Neutrophil (primary cell): ENCODE measurements around the gene SIGLEC11.

Source experiments
- H3K27ac ChIP-seq: fragments of 200-600 bp; sonication (generic); 2 replicates; pipeline ENCODE4 v1.5.1; 2016; ENCODE audit warnings: mild to moderate bottlenecking, moderate library complexity
- H3K27me3 ChIP-seq: fragments of 200-600 bp; sonication (generic); 2 replicates; pipeline ENCODE4 v1.6.0; 2016; ENCODE audit warnings: mild to moderate bottlenecking
- H3K36me3 ChIP-seq: fragments of 200-600 bp; sonication (generic); 2 replicates; pipeline ENCODE4 v1.5.1; 2017
- H3K4me1 ChIP-seq, 2 experiments: fragments of 200-600 bp in 1 of 2; sonication (generic) in 1 of 2; 1 replicate in 1 of 2; 2 replicates in 1 of 2; pipeline versions ENCODE4 v1.5.1 to v1.6.1; 2013 to 2016; ENCODE audit warnings: low read depth in 1 of 2, low read length in 1 of 2, mild to moderate bottlenecking in 1 of 2, moderate library complexity in 1 of 2; ENCODE audit not compliant: control insufficient read depth in 1 of 2, insufficient read depth in 1 of 2
- H3K4me3 ChIP-seq, 2 experiments: fragments of 200-600 bp in 1 of 2; sonication (generic) in 1 of 2; 1 replicate in 1 of 2; 2 replicates in 1 of 2; pipeline ENCODE4 v1.5.1; 2013 to 2016; ENCODE audit warnings: low read depth in 1 of 2, low read length in 1 of 2, mild to moderate bottlenecking in 1 of 2, moderate library complexity in 1 of 2
- H3K9me3 ChIP-seq: fragments of 200-600 bp; sonication (generic); 2 replicates; pipeline ENCODE4 v1.5.1; 2016
- TF ChIP-seq, protein P1 (sequence below): fragments of 200-600 bp; sonication (generic); IDR thresholded peaks from 2 replicates; pipeline ENCODE4 v1.5.1; 2016; ENCODE audit warnings: antibody characterized with exemption

Gene SIGLEC11

GRCh38 chr19:49952906-49953305, 8.1 kb downstream of the SIGLEC11 start:
- H3K4me3 ChIP-seq: no peak overlapping the region
- no peaks in the 10 kb centered on the region for H3K9me3 ChIP-seq
- TF ChIP-seq, protein P1, sequence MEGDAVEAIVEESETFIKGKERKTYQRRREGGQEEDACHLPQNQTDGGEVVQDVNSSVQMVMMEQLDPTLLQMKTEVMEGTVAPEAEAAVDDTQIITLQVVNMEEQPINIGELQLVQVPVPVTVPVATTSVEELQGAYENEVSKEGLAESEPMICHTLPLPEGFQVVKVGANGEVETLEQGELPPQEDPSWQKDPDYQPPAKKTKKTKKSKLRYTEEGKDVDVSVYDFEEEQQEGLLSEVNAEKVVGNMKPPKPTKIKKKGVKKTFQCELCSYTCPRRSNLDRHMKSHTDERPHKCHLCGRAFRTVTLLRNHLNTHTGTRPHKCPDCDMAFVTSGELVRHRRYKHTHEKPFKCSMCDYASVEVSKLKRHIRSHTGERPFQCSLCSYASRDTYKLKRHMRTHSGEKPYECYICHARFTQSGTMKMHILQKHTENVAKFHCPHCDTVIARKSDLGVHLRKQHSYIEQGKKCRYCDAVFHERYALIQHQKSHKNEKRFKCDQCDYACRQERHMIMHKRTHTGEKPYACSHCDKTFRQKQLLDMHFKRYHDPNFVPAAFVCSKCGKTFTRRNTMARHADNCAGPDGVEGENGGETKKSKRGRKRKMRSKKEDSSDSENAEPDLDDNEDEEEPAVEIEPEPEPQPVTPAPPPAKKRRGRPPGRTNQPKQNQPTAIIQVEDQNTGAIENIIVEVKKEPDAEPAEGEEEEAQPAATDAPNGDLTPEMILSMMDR: no peak
- no peaks in the 10 kb centered on the region for H3K27me3 ChIP-seq
- peaks cover 20 to 21% of the 10 kb centered on the region in 2 experiments for H3K4me1 ChIP-seq
- H3K36me3 ChIP-seq: no peaks in the 10 kb centered on the region
- H3K27ac ChIP-seq: peak overlapping the region; percentile 6

DNA sequence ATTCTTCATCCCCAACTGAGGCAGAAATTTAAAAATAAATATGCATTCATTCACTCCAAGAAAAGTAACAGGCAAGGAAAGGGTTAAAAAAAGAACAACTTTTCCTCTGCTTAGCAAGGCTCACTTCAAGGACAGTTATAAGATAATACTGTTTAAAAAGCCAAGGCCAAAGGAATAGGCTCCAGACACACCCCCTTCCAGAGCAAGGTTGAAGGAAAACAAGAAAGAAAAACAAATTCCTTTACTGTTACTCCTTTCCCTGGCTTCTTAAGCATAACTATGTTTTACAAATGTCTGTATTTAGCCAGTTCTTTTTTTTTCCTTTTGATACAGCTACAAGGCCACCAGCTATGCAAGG, 8.5 kb downstream of the SIGLEC11 start:
- Histone ChIP-seq H3K27ac (no peak overlapping the region), H3K4me3 (no peak overlapping the region), H3K9me3 (no peaks in the 10 kb centered on the region), H3K4me1 (peaks cover 20 to 21% of the 10 kb centered on the region in 2 experiments), H3K27me3 (no peaks in the 10 kb centered on the region), H3K36me3 (no peaks in the 10 kb centered on the region)
- TF ChIP-seq, protein P1: no peak

GRCh38 chr19:49951806-49952478, 9.0 kb downstream of the SIGLEC11 start:
- TF ChIP-seq, protein P1: no peak
- Histone ChIP-seq H3K27me3 (no peaks in the 10 kb centered on the region), H3K36me3 (no peaks in the 10 kb centered on the region), H3K4me3 (no peak overlapping the region), H3K9me3 (no peaks in the 10 kb centered on the region), H3K27ac (no peak overlapping the region), H3K4me1 (peaks cover 20 to 21% of the 10 kb centered on the region in 2 experiments)

GRCh38 chr19:49950956-49951526, 9.9 kb downstream of the SIGLEC11 start:
- TF ChIP-seq, protein P1: no peak
- no peaks in the 10 kb centered on the region for H3K27me3 ChIP-seq

GRCh38 chr19:49950590-49950948, 10.4 kb downstream of the SIGLEC11 start:
- peaks cover 20 to 21% of the 10 kb centered on the region in 2 experiments for H3K4me1 ChIP-seq
- TF ChIP-seq, protein P1: no peak
- no peak overlapping the region for H3K27ac ChIP-seq
- no peaks in the 10 kb centered on the region for H3K27me3 ChIP-seq
- H3K9me3 ChIP-seq: no peaks in the 10 kb centered on the region
- no peaks in the 10 kb centered on the region for H3K36me3 ChIP-seq
- H3K4me3 ChIP-seq: no peak overlapping the region

More at GRCh38 chr19:49950956-49951526, 9.9 kb downstream of the SIGLEC11 start:
- no peaks in the 10 kb centered on the region for H3K9me3 ChIP-seq
- H3K4me1 ChIP-seq: peaks cover 20 to 21% of the 10 kb centered on the region in 2 experiments
- H3K4me3 ChIP-seq: no peak overlapping the region
- no peak overlapping the region for H3K27ac ChIP-seq
- no peaks in the 10 kb centered on the region for H3K36me3 ChIP-seq
